GM18858 (cell line): ENCODE measurements around the gene FAM171A2.
"Not testable (repeated sequence)": the region's sequence is repeated elsewhere in the genome, so short reads cannot be mapped to it uniquely, and the experiment has no call there.

Experiments used
- ATAC-seq: cut with Tn5 transposase; IDR thresholded peaks from one replicate; pipeline ENCODE4 v1.9.1; 2021; ENCODE audit not compliant: unreplicated experiment

The FAM171A2 gene

GRCh38 chr17:44363613-44364159 is at the start of gene FAM171A2:
TSS of gene FAM171A2 (minus strand) at chr17:44363853. CDS start at chr17:44363714, 139 bp downstream.
- ATAC-seq, result peak; percentile 37

- ATAC-seq, result no peak
These were observed 45.8 kb upstream of the FAM171A2 start for GRCh38 chr17:44409309-44410028.

GRCh38 chr17:44408786-44409185 is 45.1 kb upstream of the FAM171A2 start:
- ATAC-seq, result no peak

- no peak for ATAC-seq
These were observed 39.0 kb upstream of the FAM171A2 start for GRCh38 chr17:44402564-44403172.

GRCh38 chr17:44400226-44400847 is 36.7 kb upstream of the FAM171A2 start:
- no peak for ATAC-seq

- ATAC-seq, result no peak
These were observed 35.3 kb upstream of the FAM171A2 start for GRCh38 chr17:44398692-44399691.

- ATAC-seq, result no peak
These were observed 34.1 kb upstream of the FAM171A2 start for GRCh38 chr17:44397479-44398440.

GRCh38 chr17:44396946-44397345 is 33.3 kb upstream of the FAM171A2 start:
- ATAC-seq, result no peak

GRCh38 chr17:44394833-44395232 is 31.2 kb upstream of the FAM171A2 start:
- ATAC-seq, result no peak

GRCh38 chr17:44394112-44394511 is 30.5 kb upstream of the FAM171A2 start:
- ATAC-seq, result not testable (repeated sequence)

GRCh38 chr17:44390250-44390870 is 26.7 kb upstream of the FAM171A2 start:
- ATAC-seq, result no peak

GRCh38 chr17:44389723-44390202 is 26.1 kb upstream of the FAM171A2 start:
- no peak for ATAC-seq

- no peak for ATAC-seq
These were observed 25.6 kb upstream of the FAM171A2 start, which contains the start of gene ITGA2B for GRCh38 chr17:44389281-44389680. TSS of gene ITGA2B (minus strand) at chr17:44389649. CDS start at chr17:44389473, 176 bp downstream.

GRCh38 chr17:44387804-44388203 is 24.2 kb upstream of the FAM171A2 start:
- ATAC-seq, result no peak

- ATAC-seq, result no peak
These were observed 22.5 kb upstream of the FAM171A2 start for GRCh38 chr17:44386182-44386525.

GRCh38 chr17:44385287-44386181 is 21.9 kb upstream of the FAM171A2 start:
- ATAC-seq, result no peak

GRCh38 chr17:44384823-44385286 is 21.2 kb upstream of the FAM171A2 start:
- no peak for ATAC-seq
